MM.1S (cell line): ENCODE results near the gene MUC5AC.

ENCODE experiments used
- DNase-seq: peaks from one replicate; pipeline ENCODE4 v3.0.0-alpha.2; 2015
- H2AFZ ChIP-seq: fragments of 300-600 bp; sonication (generic); 2 replicates; pipeline ENCODE4 v1.6.0; 2016; ENCODE audit warnings: antibody characterized with exemption, low read length
- H3F3A ChIP-seq: fragments of 300-600 bp; sonication (generic); 2 replicates; pipeline ENCODE4 v1.6.1; 2016; ENCODE audit warnings: mild to moderate bottlenecking, antibody characterized with exemption, low read length, moderate library complexity, mixed read lengths; ENCODE audit not compliant: insufficient read depth
- H3K27ac ChIP-seq: fragments of 300-600 bp; sonication (generic); 2 replicates; pipeline ENCODE4 v1.5.1; 2016; ENCODE audit warnings: mild to moderate bottlenecking, low read length
- H3K27me3 ChIP-seq: fragments of 300-600 bp; sonication (generic); replicated peaks from 2 replicates; pipeline ENCODE4 v1.6.0; 2016; ENCODE audit warnings: low read length; ENCODE audit not compliant: insufficient read depth
- H3K36me3 ChIP-seq: fragments of 300-600 bp; sonication (generic); replicated peaks from 2 replicates; pipeline ENCODE4 v1.6.1; 2016; ENCODE audit warnings: mild to moderate bottlenecking, low read length, mixed read lengths; ENCODE audit not compliant: insufficient read depth
- H3K4me1 ChIP-seq: fragments of 300-600 bp; sonication (generic); 2 replicates; pipeline ENCODE4 v1.6.1; 2016; ENCODE audit warnings: low read length, mixed read lengths
- H3K4me2 ChIP-seq: fragments of 300-600 bp; sonication (generic); 2 replicates; pipeline ENCODE4 v1.6.0; 2016; ENCODE audit warnings: low read depth, low read length
- H3K4me3 ChIP-seq: fragments of 300-600 bp; sonication (generic); 2 replicates; pipeline ENCODE4 v1.5.1; 2016; ENCODE audit warnings: low read length, mixed read lengths
- H3K79me2 ChIP-seq: fragments of 300-600 bp; sonication (generic); 2 replicates; pipeline ENCODE4 v1.6.1; 2016; ENCODE audit warnings: mixed run types, low read length, mixed read lengths
- H3K9ac ChIP-seq: fragments of 300-600 bp; sonication (generic); 2 replicates; pipeline ENCODE4 v1.6.1; 2016; ENCODE audit warnings: low read length, mixed read lengths
- H3K9me2 ChIP-seq: fragments of 300-600 bp; sonication (generic); replicated peaks from 2 replicates; pipeline ENCODE4 v1.6.1; 2016; ENCODE audit warnings: mild to moderate bottlenecking, low read length, mixed read lengths; ENCODE audit not compliant: insufficient read depth
- H3K9me3 ChIP-seq: fragments of 300-600 bp; sonication (generic); replicated peaks from 2 replicates; pipeline ENCODE4 v1.6.1; 2016; ENCODE audit warnings: mild to moderate bottlenecking, low read length, mixed read lengths; ENCODE audit not compliant: insufficient read depth
- H4K20me1 ChIP-seq: fragments of 300-600 bp; sonication (generic); 2 replicates; pipeline ENCODE4 v1.6.1; 2016; ENCODE audit warnings: mild to moderate bottlenecking, low read length, moderate library complexity, mixed read lengths; ENCODE audit not compliant: insufficient read depth
- EZH2 ChIP-seq: fragments of 300-600 bp; sonication (generic); optimal IDR thresholded peaks from 2 replicates; pipeline ENCODE3; 2017; ENCODE audit warnings: low read depth, mild to moderate bottlenecking, antibody characterized with exemption, low read length, mixed read lengths
- EZH2phosphoT487 ChIP-seq: fragments of 300-600 bp; sonication (generic); IDR thresholded peaks from 2 replicates; pipeline ENCODE4 v1.6.1; 2018; ENCODE audit warnings: antibody characterized with exemption, low read length
- TF ChIP-seq, protein P1 (sequence below): fragments of 300-600 bp; sonication (generic); IDR thresholded peaks from 2 replicates; pipeline ENCODE4 v1.5.1; 2016; ENCODE audit warnings: antibody characterized with exemption, low read length, mixed read lengths

The MUC5AC gene

DNA sequence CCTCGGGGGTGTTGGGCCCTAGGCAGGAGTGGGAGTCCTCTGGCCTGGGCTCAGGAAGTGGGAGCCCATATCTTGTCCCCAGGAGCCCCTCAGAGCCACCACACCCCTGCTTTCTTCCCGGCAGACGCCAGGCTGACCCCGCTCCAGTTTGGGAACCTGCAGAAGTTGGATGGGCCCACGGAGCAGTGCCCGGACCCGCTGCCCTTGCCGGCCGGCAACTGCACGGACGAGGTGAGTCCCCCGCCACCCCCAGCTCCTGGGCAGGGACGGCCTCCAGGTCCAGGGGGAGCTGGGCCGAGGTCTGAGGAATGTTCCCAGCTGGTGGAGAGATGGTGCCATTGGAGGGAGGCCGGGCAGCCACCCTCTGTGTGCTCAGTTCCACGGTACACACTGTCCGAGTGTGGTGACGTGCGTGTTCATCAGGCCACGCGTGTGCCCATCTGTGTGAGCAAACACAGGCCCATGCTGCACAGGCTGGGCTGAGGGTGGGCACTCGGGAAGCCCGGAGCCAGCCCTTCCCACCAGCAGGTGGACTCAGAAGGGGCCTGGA, 69.9 kb downstream of the MUC5AC start:
- H2AFZ ChIP-seq, result no peak overlapping the region
- no peaks in the 10 kb centered on the region for H3K9me2 ChIP-seq
- H3K79me2 ChIP-seq, result no peaks in the 10 kb centered on the region
- H3K4me2 ChIP-seq, result no peak overlapping the region
- H3K9me3 ChIP-seq, result no peaks in the 10 kb centered on the region
- peaks cover 62% of the 10 kb centered on the region for H3K27me3 ChIP-seq
- DNase-seq, result no peak
- no peak for TF ChIP-seq EZH2phosphoT487
- TF ChIP-seq EZH2, result no peak
- TF ChIP-seq, protein P1, sequence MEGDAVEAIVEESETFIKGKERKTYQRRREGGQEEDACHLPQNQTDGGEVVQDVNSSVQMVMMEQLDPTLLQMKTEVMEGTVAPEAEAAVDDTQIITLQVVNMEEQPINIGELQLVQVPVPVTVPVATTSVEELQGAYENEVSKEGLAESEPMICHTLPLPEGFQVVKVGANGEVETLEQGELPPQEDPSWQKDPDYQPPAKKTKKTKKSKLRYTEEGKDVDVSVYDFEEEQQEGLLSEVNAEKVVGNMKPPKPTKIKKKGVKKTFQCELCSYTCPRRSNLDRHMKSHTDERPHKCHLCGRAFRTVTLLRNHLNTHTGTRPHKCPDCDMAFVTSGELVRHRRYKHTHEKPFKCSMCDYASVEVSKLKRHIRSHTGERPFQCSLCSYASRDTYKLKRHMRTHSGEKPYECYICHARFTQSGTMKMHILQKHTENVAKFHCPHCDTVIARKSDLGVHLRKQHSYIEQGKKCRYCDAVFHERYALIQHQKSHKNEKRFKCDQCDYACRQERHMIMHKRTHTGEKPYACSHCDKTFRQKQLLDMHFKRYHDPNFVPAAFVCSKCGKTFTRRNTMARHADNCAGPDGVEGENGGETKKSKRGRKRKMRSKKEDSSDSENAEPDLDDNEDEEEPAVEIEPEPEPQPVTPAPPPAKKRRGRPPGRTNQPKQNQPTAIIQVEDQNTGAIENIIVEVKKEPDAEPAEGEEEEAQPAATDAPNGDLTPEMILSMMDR, result no peak
- no peaks in the 10 kb centered on the region for H3F3A ChIP-seq
- H3K4me1 ChIP-seq, result no peaks in the 10 kb centered on the region
- no peak overlapping the region for H3K27ac ChIP-seq
- H3K9ac ChIP-seq, result no peak overlapping the region
- H3K36me3 ChIP-seq, result no peaks in the 10 kb centered on the region
- H4K20me1 ChIP-seq, result no peaks in the 10 kb centered on the region
- no peak overlapping the region for H3K4me3 ChIP-seq

DNA sequence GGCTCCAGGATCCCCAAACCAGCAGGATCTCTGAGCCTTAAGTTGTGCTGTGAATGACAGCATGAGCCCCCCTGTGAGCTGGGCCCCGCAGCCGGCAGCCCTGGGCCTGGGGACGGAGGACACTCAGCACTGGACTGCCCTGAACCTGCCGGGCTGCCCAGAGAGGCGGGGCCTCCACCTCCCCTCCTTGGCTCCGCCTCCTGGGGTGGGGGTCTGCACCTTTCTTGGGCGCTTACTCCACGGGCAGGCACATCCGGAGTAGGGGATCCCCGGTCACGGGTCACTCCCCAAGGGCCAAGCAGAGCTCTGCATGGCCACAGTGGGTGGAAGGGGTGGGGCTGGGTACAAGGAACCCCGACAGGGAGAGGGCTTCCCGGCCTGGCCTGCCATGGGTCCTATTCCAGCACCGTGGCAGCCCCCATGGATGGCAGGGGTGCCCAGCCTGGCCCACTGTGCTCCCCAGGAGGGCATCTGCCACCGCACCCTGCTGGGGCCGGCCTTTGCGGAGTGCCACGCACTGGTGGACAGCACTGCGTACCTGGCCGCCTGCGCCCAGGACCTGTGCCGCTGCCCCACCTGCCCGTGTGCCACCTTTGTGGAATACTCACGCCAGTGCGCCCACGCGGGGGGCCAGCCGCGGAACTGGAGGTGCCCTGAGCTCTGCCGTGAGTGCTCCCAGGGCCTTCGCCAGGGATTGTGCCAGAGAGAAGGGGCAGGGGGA, 70.5 kb downstream of the MUC5AC start:
- Histone ChIP-seq H3F3A (no peaks in the 10 kb centered on the region), H4K20me1 (no peaks in the 10 kb centered on the region), H3K9ac (no peak overlapping the region), H3K9me3 (no peaks in the 10 kb centered on the region), H3K79me2 (no peaks in the 10 kb centered on the region), H3K4me1 (no peaks in the 10 kb centered on the region), H3K27me3 (peaks cover 66% of the 10 kb centered on the region), H3K4me2 (no peak overlapping the region), H3K27ac (no peak overlapping the region), H3K36me3 (no peaks in the 10 kb centered on the region), H3K9me2 (no peaks in the 10 kb centered on the region), H2AFZ (no peak overlapping the region), H3K4me3 (no peak overlapping the region)
- DNase-seq, result no peak
- TF ChIP-seq EZH2phosphoT487 (no peak), EZH2 (no peak)
- TF ChIP-seq, protein P1, result no peak

DNA sequence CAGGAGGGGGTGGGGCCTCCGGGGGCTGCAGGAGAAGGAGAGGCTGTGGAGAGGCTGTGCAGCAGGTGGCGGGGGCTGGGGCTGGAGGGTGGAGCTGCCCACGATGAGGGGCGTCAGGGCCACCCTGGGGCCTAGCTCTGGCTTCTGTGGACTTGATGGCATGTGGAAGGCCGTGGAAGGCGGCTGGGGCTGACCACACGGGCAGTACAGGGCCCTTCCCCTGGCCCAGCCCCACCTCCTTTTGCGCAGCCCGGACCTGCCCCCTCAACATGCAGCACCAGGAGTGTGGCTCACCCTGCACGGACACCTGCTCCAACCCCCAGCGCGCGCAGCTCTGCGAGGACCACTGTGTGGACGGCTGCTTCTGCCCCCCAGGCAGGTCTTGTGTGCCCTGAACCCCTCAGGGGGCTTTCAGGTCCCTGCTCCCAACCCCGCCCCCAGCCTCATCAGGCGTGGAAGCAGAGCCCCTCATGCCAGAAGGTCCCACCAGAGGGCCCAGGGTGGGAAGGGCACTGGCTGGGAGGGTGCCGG, 71.2 kb downstream of the MUC5AC start:
- Histone ChIP-seq H3K27ac (no peak overlapping the region), H3K9me2 (no peaks in the 10 kb centered on the region), H3K79me2 (no peaks in the 10 kb centered on the region), H3K4me3 (no peak overlapping the region), H4K20me1 (no peaks in the 10 kb centered on the region), H3K9ac (no peak overlapping the region), H3K36me3 (no peaks in the 10 kb centered on the region), H3K27me3 (peaks cover 72% of the 10 kb centered on the region), H3K9me3 (no peaks in the 10 kb centered on the region), H3K4me2 (no peak overlapping the region), H3K4me1 (no peaks in the 10 kb centered on the region), H2AFZ (no peak overlapping the region), H3F3A (no peaks in the 10 kb centered on the region)
- DNase-seq, result no peak
- no peak for TF ChIP-seq EZH2
- TF ChIP-seq, protein P1, result no peak
- TF ChIP-seq EZH2phosphoT487, result no peak
